HepG2 (cell line): ENCODE measurements around the gene ARIH2. TPM values are rescaled to one million over a fixed set of nuclear protein-coding genes. Genes with fewer than 3 reads are reported as not detected.

ENCODE experiments used
- ATAC-seq: fragments of 200-7000 bp; cut with Tn5 transposase; 3 replicates; pipeline ENCODE4 v1.9.1; 2020; ENCODE audit warnings: mild to moderate bottlenecking, moderate library complexity
- BruUV-seq: library from RNA; stranded (reverse); fragments of 400-500 nt; replicated peaks from 2 replicates; lab custom pipeline; 2021; lab: Mats Ljungman, UMichigan
- CTCF ChIA-PET: fragments of 300-600 bp; formaldehyde crosslinking; extraction: SDS; loops from one replicate; lab custom pipeline; 2021; ENCODE audit warnings: low total read pairs, inconsistent platforms, low intra/inter-chr PET ratio; lab: Yijun Ruan, JAX
- POLR2A ChIA-PET: fragments of 350-600 bp; sonication (Branson Sonifier 250); formaldehyde crosslinking; loops from one replicate; lab custom pipeline; 2020; ENCODE audit warnings: antibody characterized with exemption, inconsistent platforms; lab: Yijun Ruan, JAX
- DNase-seq: peaks from one replicate; pipeline ENCODE4 v3.0.0-alpha.2; 2015; ENCODE audit warnings: low spot score
- FAIRE-seq: peaks from 3 replicates; lab custom pipeline; 2011; peaks lifted over from hg19 to GRCh38; lab: Jason Lieb, UNC
- H2AFZ ChIP-seq: one replicate; pipeline ENCODE4 v1.6.1; 2011; ENCODE audit warnings: low read length, inconsistent platforms
- H3K27ac ChIP-seq: fragments of 300-600 bp; 3 replicates; pipeline ENCODE4 v1.8.0; 2011; ENCODE audit warnings: mixed run types, mild to moderate bottlenecking, mixed read lengths, low read length, inconsistent platforms; ENCODE audit not compliant: insufficient read depth; ENCODE audit errors: extremely low read length
- H3K27me3 ChIP-seq, 2 experiments: fragments of 200-600 bp in 1 of 2; 2 replicates in 1 of 2; 3 replicates in 1 of 2; pipeline versions ENCODE4 v1.6.0 to v1.8.0; 2011; ENCODE audit warnings: low read length in 2 of 2, mild to moderate bottlenecking in 2 of 2, moderate library complexity in 2 of 2, inconsistent platforms in 1 of 2; ENCODE audit not compliant: insufficient read depth in 2 of 2, control insufficient read depth in 1 of 2
- H3K36me3 ChIP-seq, 2 experiments: fragments of 200-600 bp in 1 of 2; replicated peaks in 1 of 2; 2 replicates in 1 of 2; 3 replicates in 1 of 2; pipeline versions ENCODE4 v1.5.1 to v1.8.0; 2011; ENCODE audit warnings: low read length in 2 of 2, inconsistent platforms in 1 of 2; ENCODE audit not compliant: insufficient read depth in 2 of 2, control insufficient read depth in 1 of 2
- H3K4me1 ChIP-seq: 2 replicates; pipeline ENCODE4 v1.5.1; 2012; ENCODE audit warnings: low read length, inconsistent platforms; ENCODE audit not compliant: insufficient read depth
- H3K4me2 ChIP-seq: 2 replicates; pipeline ENCODE4 v1.6.0; 2011; ENCODE audit warnings: low read depth, low read length, inconsistent platforms
- H3K4me3 ChIP-seq, 3 experiments: fragments of 200-600 bp in 1 of 3; sonication (generic), shearing (Covaris generic) in 1 of 3; replicated peaks in 1 of 3; 2 replicates each; pipeline ENCODE4 v1.5.1; 2011 to 2016; ENCODE audit warnings: low read length in 3 of 3, inconsistent platforms in 2 of 3, low read depth in 2 of 3, mild to moderate bottlenecking in 2 of 3, control low read depth in 1 of 3, mixed read lengths in 1 of 3; ENCODE audit not compliant: insufficient read depth in 1 of 3
- H3K79me2 ChIP-seq: one replicate; pipeline ENCODE4 v1.6.1; 2011; ENCODE audit warnings: low read length, inconsistent platforms; ENCODE audit not compliant: insufficient read depth
- H3K9ac ChIP-seq: 2 replicates; pipeline ENCODE4 v1.6.0; 2011; ENCODE audit warnings: mild to moderate bottlenecking, low read depth, low read length, inconsistent platforms; ENCODE audit not compliant: insufficient read depth
- H3K9me3 ChIP-seq: 2 replicates; pipeline ENCODE4 v1.5.1; 2012; ENCODE audit warnings: mild to moderate bottlenecking, low read length
- H4K20me1 ChIP-seq: 2 replicates; pipeline ENCODE4 v1.6.0; 2011; ENCODE audit warnings: inconsistent platforms, mild to moderate bottlenecking, low read length, moderate library complexity; ENCODE audit not compliant: insufficient read depth
- BCLAF1 ChIP-seq: fragments of 450-650 bp; IDR thresholded peaks from 2 replicates; pipeline ENCODE4 v1.6.1; 2017; ENCODE audit warnings: mild to moderate bottlenecking
- REXO4 ChIP-seq: sonication (generic); formaldehyde crosslinking; IDR thresholded peaks from 2 replicates; pipeline ENCODE4 v1.8.0; 2022; ENCODE audit warnings: missing genetic modification reagents, mild to moderate bottlenecking, borderline replicate concordance
- SP140L ChIP-seq: sonication (generic); formaldehyde crosslinking; IDR thresholded peaks from 2 replicates; pipeline ENCODE4 v1.4.0; 2020; ENCODE audit warnings: missing genetic modification reagents, borderline replicate concordance
- YEATS2 ChIP-seq: sonication (generic); formaldehyde crosslinking; IDR thresholded peaks from 2 replicates; pipeline ENCODE4 v1.4.0; 2020; ENCODE audit warnings: missing genetic modification reagents, borderline replicate concordance
- ZBTB33 ChIP-seq: sonication (generic); formaldehyde crosslinking; IDR thresholded peaks from 2 replicates; pipeline ENCODE4 v1.4.0; 2020; ENCODE audit warnings: missing genetic modification reagents
- ZNF30 ChIP-seq: sonication (generic); formaldehyde crosslinking; IDR thresholded peaks from 2 replicates; pipeline ENCODE4 v1.5.0; 2020; ENCODE audit warnings: mild to moderate bottlenecking, missing genetic modification reagents
- ZNF446 ChIP-seq: sonication (generic); formaldehyde crosslinking; IDR thresholded peaks from 2 replicates; pipeline ENCODE4 v1.5.0; 2020; ENCODE audit warnings: mild to moderate bottlenecking, missing genetic modification reagents
- WGBS: methylation state at CpG from one replicate; pipeline ENCODE4 v1.1.6; 2017; ENCODE audit warnings: low lambda C conversion rate; 5-methylcytosine and 5-hydroxymethylcytosine counted together
- in situ Hi-C: cut with HindIII; loops from 2 replicates; pipeline ENCODE4 v1.10.0; 2017; ENCODE audit warnings: low pct_unique_long_range_greater_than_20kb; ENCODE audit not compliant: extremely low pct_ligation_motif_present
- intact Hi-C: fragments of 100-400 bp; cut with micrococcal nuclease; formaldehyde crosslinking; loops from one replicate; pipeline ENCODE4 v1.10.0; 2022; ENCODE audit not compliant: unreplicated experiment
- polyA plus RNA-seq, 8 experiments: library from polyadenylated mRNA; depleted of rRNA in 3 of 8; stranded (reverse) in 7 of 8; unstranded in 1 of 8; fragments of >200 nt; fragmentation: Illumina TruSeq in 4 of 8; extraction: Trizol in 4 of 8; gene quantifications; 2 replicates each; pipeline versions ENCODE4 v1.2.1 to v1.2.3, GENCODE V29; 2011 to 2016; ENCODE audit warnings: low read depth in 4 of 8, missing spikeins in 1 of 8, mixed read lengths in 1 of 8; ENCODE audit not compliant: insufficient read depth in 1 of 8
- total RNA-seq, 5 experiments: library from RNA; depleted of rRNA; stranded (reverse); fragments of >200 nt; fragmentation: Illumina TruSeq; extraction: Trizol; gene quantifications; 2 replicates each; pipeline ENCODE4 v1.2.3, GENCODE V29; 2016; ENCODE audit warnings: low read depth in 1 of 5
- TF ChIP-seq, protein P1 (sequence below): sonication (generic); formaldehyde crosslinking; IDR thresholded peaks from 2 replicates; pipeline ENCODE4 v1.4.0; 2020; ENCODE audit warnings: missing genetic modification reagents
- TF ChIP-seq, protein P2 (sequence below): IDR thresholded peaks from 2 replicates; pipeline ENCODE4 v1.6.1; 2016; ENCODE audit warnings: mild to moderate bottlenecking
- TF ChIP-seq, protein P3 (sequence below): sonication (generic); formaldehyde crosslinking; IDR thresholded peaks from 2 replicates; pipeline ENCODE4 v1.8.0; 2022; ENCODE audit warnings: mild to moderate bottlenecking, missing genetic modification reagents

Gene ARIH2
- total and polyA plus RNA-seq, 2 of the 13 experiments (the other 11 are each of a cell fraction or from before 2014, with no cell fraction given): 64.8 to 83.3 TPM

- DNase-seq (no peak), FAIRE-seq (no peak), ATAC-seq (no peak)
- Histone ChIP-seq H2AFZ (no peak overlapping the region), H3K36me3 (peaks cover 12 to 46% of the 10 kb centered on the region in 2 experiments), H3K4me2 (no peak overlapping the region), H3K27me3 (no peaks in the 10 kb centered on the region), H3K27ac (no peak overlapping the region), H3K4me3 (no peak overlapping the region), H3K4me1 (no peaks in the 10 kb centered on the region), H3K9me3 (no peaks in the 10 kb centered on the region), H3K79me2 (peaks cover 8% of the 10 kb centered on the region), H4K20me1 (no peaks in the 10 kb centered on the region), H3K9ac (no peak overlapping the region)
- no TSS peak for BruUV-seq
- 94% methylated on average over 4 of the region's 4 CpGs for WGBS
- ChIA-PET POLR2A (no interaction called here), CTCF (no interaction called here)
- in situ Hi-C loops: no loop called here
- intact Hi-C loops: no loop called here
- no peak for TF ChIP-seq ZNF446 (CRISPR knock-in tag)
- TF ChIP-seq YEATS2 (CRISPR knock-in tag): no peak
- no peak for TF ChIP-seq ZBTB33
- no peak for TF ChIP-seq ZNF30 (CRISPR knock-in tag)
- TF ChIP-seq, protein P1, sequence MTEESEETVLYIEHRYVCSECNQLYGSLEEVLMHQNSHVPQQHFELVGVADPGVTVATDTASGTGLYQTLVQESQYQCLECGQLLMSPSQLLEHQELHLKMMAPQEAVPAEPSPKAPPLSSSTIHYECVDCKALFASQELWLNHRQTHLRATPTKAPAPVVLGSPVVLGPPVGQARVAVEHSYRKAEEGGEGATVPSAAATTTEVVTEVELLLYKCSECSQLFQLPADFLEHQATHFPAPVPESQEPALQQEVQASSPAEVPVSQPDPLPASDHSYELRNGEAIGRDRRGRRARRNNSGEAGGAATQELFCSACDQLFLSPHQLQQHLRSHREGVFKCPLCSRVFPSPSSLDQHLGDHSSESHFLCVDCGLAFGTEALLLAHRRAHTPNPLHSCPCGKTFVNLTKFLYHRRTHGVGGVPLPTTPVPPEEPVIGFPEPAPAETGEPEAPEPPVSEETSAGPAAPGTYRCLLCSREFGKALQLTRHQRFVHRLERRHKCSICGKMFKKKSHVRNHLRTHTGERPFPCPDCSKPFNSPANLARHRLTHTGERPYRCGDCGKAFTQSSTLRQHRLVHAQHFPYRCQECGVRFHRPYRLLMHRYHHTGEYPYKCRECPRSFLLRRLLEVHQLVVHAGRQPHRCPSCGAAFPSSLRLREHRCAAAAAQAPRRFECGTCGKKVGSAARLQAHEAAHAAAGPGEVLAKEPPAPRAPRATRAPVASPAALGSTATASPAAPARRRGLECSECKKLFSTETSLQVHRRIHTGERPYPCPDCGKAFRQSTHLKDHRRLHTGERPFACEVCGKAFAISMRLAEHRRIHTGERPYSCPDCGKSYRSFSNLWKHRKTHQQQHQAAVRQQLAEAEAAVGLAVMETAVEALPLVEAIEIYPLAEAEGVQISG: no peak
- TF ChIP-seq, protein P2, sequence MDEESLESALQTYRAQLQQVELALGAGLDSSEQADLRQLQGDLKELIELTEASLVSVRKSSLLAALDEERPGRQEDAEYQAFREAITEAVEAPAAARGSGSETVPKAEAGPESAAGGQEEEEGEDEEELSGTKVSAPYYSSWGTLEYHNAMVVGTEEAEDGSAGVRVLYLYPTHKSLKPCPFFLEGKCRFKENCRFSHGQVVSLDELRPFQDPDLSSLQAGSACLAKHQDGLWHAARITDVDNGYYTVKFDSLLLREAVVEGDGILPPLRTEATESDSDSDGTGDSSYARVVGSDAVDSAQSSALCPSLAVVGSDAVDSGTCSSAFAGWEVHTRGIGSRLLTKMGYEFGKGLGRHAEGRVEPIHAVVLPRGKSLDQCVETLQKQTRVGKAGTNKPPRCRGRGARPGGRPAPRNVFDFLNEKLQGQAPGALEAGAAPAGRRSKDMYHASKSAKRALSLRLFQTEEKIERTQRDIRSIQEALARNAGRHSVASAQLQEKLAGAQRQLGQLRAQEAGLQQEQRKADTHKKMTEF (CRISPR knock-in tag): no peak
- TF ChIP-seq SP140L: no peak
- TF ChIP-seq REXO4: no peak
- TF ChIP-seq, protein P3, sequence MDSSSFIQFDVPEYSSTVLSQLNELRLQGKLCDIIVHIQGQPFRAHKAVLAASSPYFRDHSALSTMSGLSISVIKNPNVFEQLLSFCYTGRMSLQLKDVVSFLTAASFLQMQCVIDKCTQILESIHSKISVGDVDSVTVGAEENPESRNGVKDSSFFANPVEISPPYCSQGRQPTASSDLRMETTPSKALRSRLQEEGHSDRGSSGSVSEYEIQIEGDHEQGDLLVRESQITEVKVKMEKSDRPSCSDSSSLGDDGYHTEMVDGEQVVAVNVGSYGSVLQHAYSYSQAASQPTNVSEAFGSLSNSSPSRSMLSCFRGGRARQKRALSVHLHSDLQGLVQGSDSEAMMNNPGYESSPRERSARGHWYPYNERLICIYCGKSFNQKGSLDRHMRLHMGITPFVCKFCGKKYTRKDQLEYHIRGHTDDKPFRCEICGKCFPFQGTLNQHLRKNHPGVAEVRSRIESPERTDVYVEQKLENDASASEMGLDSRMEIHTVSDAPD: no peak
- TF ChIP-seq BCLAF1: no peak
These were observed 42.3 kb downstream of the ARIH2 start for GRCh38 chr3:48960841-48961413.
